Transverse colon (tissue), 4 donors: ENCODE data around the gene SLAMF1. TPM values are rescaled to one million over a fixed set of nuclear protein-coding genes. Genes with fewer than 3 reads are reported as not detected.
A peak's percentile ranks its signal among the peaks of the same experiment; 100 is the strongest.

ENCODE experiments used
- DNase-seq: peaks from one replicate; pipeline ENCODE4 v3.0.0-alpha.2; 2019
- H3K27ac ChIP-seq, 4 donors: fragments of 200-600 bp; sonication (generic); 2 replicates each; pipeline ENCODE4 v1.5.1; 2016 to 2018; ENCODE audit warnings: inconsistent platforms in 4 of 4
- H3K27me3 ChIP-seq: fragments of 200-600 bp; sonication (generic); 2 replicates; pipeline ENCODE4 v1.5.1; 2017; ENCODE audit warnings: inconsistent platforms
- H3K36me3 ChIP-seq, 4 donors: fragments of 200-600 bp; sonication (generic); 2 replicates each; pipeline ENCODE4 v1.5.1; 2017 to 2019; ENCODE audit warnings: inconsistent platforms in 4 of 4
- H3K4me1 ChIP-seq, 4 donors: fragments of 200-600 bp; sonication (generic); 2 replicates each; pipeline ENCODE4 v1.5.1; 2017 to 2020; ENCODE audit warnings: inconsistent platforms in 4 of 4
- H3K4me3 ChIP-seq, 4 donors: fragments of 200-600 bp; sonication (generic); 1 replicate in 1 of 4; 2 replicates in 3 of 4; pipeline versions ENCODE4 v1.5.1 to v1.6.1; 2017 to 2019; ENCODE audit warnings: inconsistent platforms in 4 of 4
- H3K9me3 ChIP-seq, 2 donors: fragments of 200-600 bp; sonication (generic); 2 replicates each; pipeline ENCODE4 v1.5.1; 2017 to 2019; ENCODE audit warnings: inconsistent platforms in 2 of 2
- CTCF ChIP-seq, 5 experiments: fragments of 200-600 bp in 3 of 5; fragments of 450-650 bp in 2 of 5; sonication (generic) in 3 of 5; IDR thresholded peaks; 1 replicate in 2 of 5; 2 replicates in 3 of 5; pipeline ENCODE4 v1.5.1; 2016 to 2017; ENCODE audit warnings: antibody characterized with exemption in 5 of 5, inconsistent platforms in 3 of 5, mild to moderate bottlenecking in 2 of 5, moderate library complexity in 1 of 5
- EP300 ChIP-seq: sonication (generic); formaldehyde crosslinking; IDR thresholded peaks from one replicate; pipeline ENCODE4 v1.6.1; 2017; ENCODE audit warnings: antibody characterized with exemption, low read depth
- POLR2A ChIP-seq: fragments of 450-650 bp; IDR thresholded peaks from one replicate; pipeline ENCODE4 v1.6.1; 2016; ENCODE audit warnings: antibody characterized with exemption, mild to moderate bottlenecking, moderate library complexity
- POLR2AphosphoS5 ChIP-seq, 3 donors: sonication (generic); formaldehyde crosslinking; IDR thresholded peaks; one replicate each; pipeline ENCODE4 v1.6.1; 2016; ENCODE audit warnings: antibody characterized with exemption in 3 of 3
- WGBS, 2 donors: methylation state at CpG; one replicate each; pipeline ENCODE4 v1.1.5; 2018; ENCODE audit warnings: low coverage in 1 of 2; 5-methylcytosine and 5-hydroxymethylcytosine counted together
- in situ Hi-C, 4 donors: fragments of 200-750 bp; cut with MboI; loops; one replicate each; pipeline versions ENCODE4 v1.15.0 to v1.15.1; 2017; ENCODE audit warnings: low sequenced_read_pairs in 3 of 4, low pct_ligation_motif_present in 1 of 4, low pct_unique_long_range_greater_than_20kb in 1 of 4
- intact Hi-C: fragments of 100-400 bp; cut with DNase I; formaldehyde crosslinking; loops from one replicate; pipeline ENCODE4 v1.15.1; 2023; ENCODE audit warnings: low total_unique reads
- total RNA-seq, 4 donors: library from RNA; depleted of rRNA; stranded (reverse); fragments of >200 nt; gene quantifications; one replicate each; pipeline ENCODE4 v1.1.0, GENCODE V29; 2016

SLAMF1 gene
- total RNA-seq, 4 donors from 2014 or later = 1.1 to 3.3 (median 3.2) TPM; not detected in 1

- Histone ChIP-seq H3K27me3 (no peaks in the 10 kb centered on the region), H3K4me1 (no peaks in the 10 kb centered on the region), H3K36me3 (no peaks in the 10 kb centered on the region), H3K4me3 (peak overlapping the region in 2 of 4 donors; percentile 5 to 34), H3K9me3 (no peaks in the 10 kb centered on the region), H3K27ac (peak overlapping the region; percentile 32 to 71 (median 51))
- in situ Hi-C loops (no loop called here), intact Hi-C loops (no loop called here)
- DNase-seq = no peak
- TF ChIP-seq POLR2A (no peak), POLR2AphosphoS5 (IDR thresholded peaks at IDR 0.05) (no peak), CTCF (IDR thresholded peaks at IDR 0.05) (no peak), EP300 (no peak)
- WGBS, 2 donors = 73 to 83% methylated on average over 6 to 13 of the region's 13 CpGs
Measured at GRCh38 chr1:160645386-160646130, 1.3 kb downstream of the SLAMF1 start.

GRCh38 chr1:160644399-160644798 is 2.4 kb downstream of the SLAMF1 start:
- Histone ChIP-seq H3K27ac (peak overlapping the region in 2 of 4 donors; percentile 51), H3K4me3 (no peak overlapping the region), H3K36me3 (no peaks in the 10 kb centered on the region), H3K4me1 (no peaks in the 10 kb centered on the region), H3K9me3 (no peaks in the 10 kb centered on the region), H3K27me3 (no peaks in the 10 kb centered on the region)
- DNase-seq = no peak
- in situ Hi-C loops (no loop called here), intact Hi-C loops (no loop called here)
- no peak for TF ChIP-seq POLR2AphosphoS5 (IDR thresholded peaks at IDR 0.05)
- TF ChIP-seq POLR2A = no peak
- TF ChIP-seq EP300 = no peak
- no peak for TF ChIP-seq CTCF (IDR thresholded peaks at IDR 0.05)

GRCh38 chr1:160643138-160643537 is 3.7 kb downstream of the SLAMF1 start:
- intact Hi-C loops = no loop called here

GRCh38 chr1:160642281-160642644 is 4.6 kb downstream of the SLAMF1 start:
- Histone ChIP-seq H3K4me3 (no peak overlapping the region), H3K27me3 (no peaks in the 10 kb centered on the region), H3K36me3 (no peaks in the 10 kb centered on the region), H3K9me3 (no peaks in the 10 kb centered on the region), H3K4me1 (peaks cover 0 to 6% (median 2%) of the 10 kb centered on the region in 4 donors), H3K27ac (peak overlapping the region in 2 of 4 donors; percentile 37 to 55)
- no peak for DNase-seq
- 86 to 100% methylated on average over 2 of the region's 2 CpGs for WGBS, 2 donors
- in situ Hi-C loops = no loop called here
- TF ChIP-seq CTCF (IDR thresholded peaks at IDR 0.05) (no peak), POLR2A (no peak), EP300 (no peak), POLR2AphosphoS5 (IDR thresholded peaks at IDR 0.05) (no peak)
- intact Hi-C loops = no loop called here

More at GRCh38 chr1:160643138-160643537, 3.7 kb downstream of the SLAMF1 start:
- Histone ChIP-seq H3K27me3 (no peaks in the 10 kb centered on the region), H3K27ac (peak overlapping the region in 2 of 4 donors; percentile 37 to 55), H3K4me3 (no peak overlapping the region), H3K36me3 (no peaks in the 10 kb centered on the region), H3K4me1 (peaks cover 0 to 4% (median 0%) of the 10 kb centered on the region in 4 donors), H3K9me3 (no peaks in the 10 kb centered on the region)
- 70 to 77% methylated on average over 3 to 5 of the region's 5 CpGs for WGBS, 2 donors
- DNase-seq = no peak
- in situ Hi-C loops = no loop called here
- TF ChIP-seq CTCF (IDR thresholded peaks at IDR 0.05) (no peak), POLR2A (no peak), EP300 (no peak), POLR2AphosphoS5 (IDR thresholded peaks at IDR 0.05) (no peak)
